ENCODE data around the gene ZNF214. TPM values are rescaled to one million over a fixed set of nuclear protein-coding genes. Genes with fewer than 3 reads are reported as not detected.

Gene ZNF214
- total RNA-seq, 2 donors from 2014 or later, result 2.1 to 4.3 TPM

DNA sequence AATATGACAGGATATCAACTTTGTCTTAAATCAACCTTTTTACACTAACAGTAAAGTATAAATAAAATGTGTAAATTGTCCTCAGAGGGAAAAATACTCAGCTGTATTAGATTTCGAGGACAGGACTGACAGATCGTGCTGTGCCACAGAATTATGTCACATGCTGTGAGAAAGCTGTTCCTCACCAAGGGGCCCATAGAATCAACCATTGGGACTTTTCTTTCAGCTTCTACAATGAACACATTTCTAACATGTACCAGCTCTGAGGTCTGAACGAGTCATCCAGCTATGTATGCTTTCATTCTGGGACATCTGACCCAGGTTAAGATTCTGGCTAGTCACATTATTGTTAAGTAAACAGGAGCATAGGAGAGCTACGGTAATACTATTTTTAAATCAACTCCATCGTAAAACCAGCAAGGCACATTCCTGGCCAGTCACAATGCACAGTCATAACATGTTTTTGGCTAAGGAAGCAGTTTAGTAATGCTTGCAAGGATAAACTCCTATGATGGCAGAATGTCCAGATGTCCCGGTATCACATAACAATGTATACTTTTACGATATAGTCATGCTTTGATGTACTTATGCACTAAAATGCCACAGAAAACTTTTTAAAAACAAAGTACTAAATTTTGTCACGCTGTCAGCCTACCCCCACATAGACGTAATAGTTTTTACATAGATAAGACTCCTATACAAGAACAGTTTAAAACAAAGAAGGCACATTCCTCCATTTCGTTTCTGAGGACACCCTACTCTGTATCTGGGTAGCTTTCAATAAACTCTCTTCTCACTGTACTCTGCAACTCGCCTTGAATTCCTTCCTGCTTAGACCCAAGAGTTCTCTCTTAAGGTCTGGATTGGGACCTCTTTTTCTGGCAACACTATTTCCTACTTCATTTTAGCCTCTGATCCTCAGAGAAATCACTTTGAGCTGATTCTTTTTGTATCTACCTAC, 27.4 kb downstream of the ZNF214 start:
- ATAC-seq, result no peak
- DNase-seq, result no peak

DNA sequence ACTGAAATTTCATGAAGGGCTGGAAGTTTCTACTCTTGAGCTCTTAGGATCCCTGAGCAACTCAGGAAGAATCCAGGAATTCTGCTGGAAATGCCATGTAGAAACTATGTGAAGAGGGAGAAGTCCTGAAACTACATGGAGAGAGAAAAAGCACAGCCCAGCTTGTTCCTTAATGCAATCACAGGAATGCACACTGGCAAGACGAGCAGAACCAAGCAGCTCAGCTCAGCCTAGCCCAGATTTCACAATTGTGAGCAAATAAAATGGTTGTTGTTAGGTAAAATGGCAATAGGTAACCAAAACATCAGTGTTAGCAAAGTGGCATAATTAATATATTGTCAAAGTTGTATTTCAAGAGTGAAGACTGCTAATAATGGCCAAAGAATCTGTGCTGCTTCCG, 28.1 kb downstream of the ZNF214 start:
- intact Hi-C loops (cut with DNase I), result no loop called here
- ATAC-seq (no peak), DNase-seq (no peak)
- 72 to 83% methylated on average over 2 of the region's 2 CpGs for WGBS, 2 donors
- TF ChIP-seq POLR2A (IDR thresholded peaks at IDR 0.05), result no peak
- TF ChIP-seq, protein P1, sequence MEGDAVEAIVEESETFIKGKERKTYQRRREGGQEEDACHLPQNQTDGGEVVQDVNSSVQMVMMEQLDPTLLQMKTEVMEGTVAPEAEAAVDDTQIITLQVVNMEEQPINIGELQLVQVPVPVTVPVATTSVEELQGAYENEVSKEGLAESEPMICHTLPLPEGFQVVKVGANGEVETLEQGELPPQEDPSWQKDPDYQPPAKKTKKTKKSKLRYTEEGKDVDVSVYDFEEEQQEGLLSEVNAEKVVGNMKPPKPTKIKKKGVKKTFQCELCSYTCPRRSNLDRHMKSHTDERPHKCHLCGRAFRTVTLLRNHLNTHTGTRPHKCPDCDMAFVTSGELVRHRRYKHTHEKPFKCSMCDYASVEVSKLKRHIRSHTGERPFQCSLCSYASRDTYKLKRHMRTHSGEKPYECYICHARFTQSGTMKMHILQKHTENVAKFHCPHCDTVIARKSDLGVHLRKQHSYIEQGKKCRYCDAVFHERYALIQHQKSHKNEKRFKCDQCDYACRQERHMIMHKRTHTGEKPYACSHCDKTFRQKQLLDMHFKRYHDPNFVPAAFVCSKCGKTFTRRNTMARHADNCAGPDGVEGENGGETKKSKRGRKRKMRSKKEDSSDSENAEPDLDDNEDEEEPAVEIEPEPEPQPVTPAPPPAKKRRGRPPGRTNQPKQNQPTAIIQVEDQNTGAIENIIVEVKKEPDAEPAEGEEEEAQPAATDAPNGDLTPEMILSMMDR (IDR thresholded peaks at IDR 0.05), result no peak
- H3K4me3 ChIP-seq, result no peak overlapping the region
- no peaks in the 10 kb centered on the region for H3K27me3 ChIP-seq
- H3K27ac ChIP-seq, result no peak overlapping the region
- H3K36me3 ChIP-seq (replicated peaks in 1 of 2; ENCODE audit: insufficient read depth in 1 of 2, low read depth in 2 of 2), result no peaks in the 10 kb centered on the region
- H3K4me1 ChIP-seq, result no peaks in the 10 kb centered on the region
- no peaks in the 10 kb centered on the region for H3K9me3 ChIP-seq

More for the DNA sequence above, 27.4 kb downstream of the ZNF214 start:
- intact Hi-C loops (cut with DNase I), result no loop called here
- H3K27me3 ChIP-seq, result no peaks in the 10 kb centered on the region
- WGBS, 2 donors, result 48 to 49% methylated on average over 11 of the region's 11 CpGs
- H3K27ac ChIP-seq, result no peak overlapping the region
- H3K4me3 ChIP-seq, result no peak overlapping the region
- H3K4me1 ChIP-seq, result no peaks in the 10 kb centered on the region
- TF ChIP-seq POLR2A (IDR thresholded peaks at IDR 0.05), result no peak
- TF ChIP-seq, protein P1 (IDR thresholded peaks at IDR 0.05), result no peak
- no peaks in the 10 kb centered on the region for H3K9me3 ChIP-seq
- no peaks in the 10 kb centered on the region for H3K36me3 ChIP-seq (replicated peaks in 1 of 2; ENCODE audit: insufficient read depth in 1 of 2, low read depth in 2 of 2)

DNA sequence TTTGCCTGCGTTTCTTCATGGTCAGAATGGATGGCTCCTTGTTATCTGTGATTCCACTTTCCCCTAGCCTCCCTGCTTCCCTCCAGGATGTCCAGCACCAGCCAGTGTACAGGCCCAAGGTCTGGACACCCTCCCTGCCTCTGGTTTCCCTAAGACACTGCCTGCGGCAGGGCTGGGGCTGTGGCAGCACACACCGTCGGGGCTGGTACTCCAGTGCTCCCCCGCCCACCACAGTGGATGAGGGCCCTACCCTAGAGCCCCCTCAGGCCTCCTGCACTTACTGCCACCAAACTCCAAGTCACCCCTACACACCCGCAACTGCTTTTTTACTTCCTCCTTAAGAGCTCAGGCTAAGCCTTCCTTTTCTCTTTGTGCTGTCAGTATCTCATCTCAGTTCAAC, 28.9 kb downstream of the ZNF214 start:
- H3K4me3 ChIP-seq, result no peak overlapping the region
- no peaks in the 10 kb centered on the region for H3K27me3 ChIP-seq
- DNase-seq, result no peak
- H3K4me1 ChIP-seq, result no peaks in the 10 kb centered on the region
- no peaks in the 10 kb centered on the region for H3K9me3 ChIP-seq
- intact Hi-C loops (cut with DNase I), result no loop called here
- TF ChIP-seq POLR2A (IDR thresholded peaks at IDR 0.05), result no peak
- TF ChIP-seq, protein P1 (IDR thresholded peaks at IDR 0.05), result no peak
- no peak for ATAC-seq
- no peak overlapping the region for H3K27ac ChIP-seq
- no peaks in the 10 kb centered on the region for H3K36me3 ChIP-seq (replicated peaks in 1 of 2; ENCODE audit: insufficient read depth in 1 of 2, low read depth in 2 of 2)
- WGBS, 2 donors, result 79 to 83% methylated on average over 6 of the region's 6 CpGs

DNA sequence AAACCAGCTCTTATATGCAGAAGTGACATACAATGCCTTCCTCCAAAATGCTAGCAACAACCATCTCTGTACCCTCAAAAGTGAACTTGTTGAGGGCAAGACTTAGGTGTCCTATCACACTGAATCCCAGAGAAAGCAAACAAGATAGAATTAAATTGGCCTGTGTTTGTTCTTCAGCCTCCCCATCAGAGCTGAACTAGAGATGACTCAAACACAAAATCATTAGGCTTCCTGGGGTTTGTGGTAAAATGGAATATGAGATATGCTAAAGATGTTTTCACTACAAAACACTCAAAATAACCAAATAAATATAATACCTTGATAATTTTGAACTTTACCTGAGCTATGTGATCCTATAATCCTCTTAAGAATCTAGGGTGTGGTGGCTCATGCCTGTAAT, 31.6 kb downstream of the ZNF214 start:
- no peak overlapping the region for H3K27ac ChIP-seq
- TF ChIP-seq, protein P1 (IDR thresholded peaks at IDR 0.05), result no peak
- no peak for TF ChIP-seq POLR2A (IDR thresholded peaks at IDR 0.05)
- no peaks in the 10 kb centered on the region for H3K9me3 ChIP-seq
- intact Hi-C loops (cut with DNase I), result no loop called here
- no peak for ATAC-seq
- H3K4me3 ChIP-seq, result no peak overlapping the region
- H3K36me3 ChIP-seq (replicated peaks in 1 of 2; ENCODE audit: insufficient read depth in 1 of 2, low read depth in 2 of 2), result no peaks in the 10 kb centered on the region
- H3K4me1 ChIP-seq, result no peaks in the 10 kb centered on the region
- no peak for DNase-seq
- H3K27me3 ChIP-seq, result no peaks in the 10 kb centered on the region

DNA sequence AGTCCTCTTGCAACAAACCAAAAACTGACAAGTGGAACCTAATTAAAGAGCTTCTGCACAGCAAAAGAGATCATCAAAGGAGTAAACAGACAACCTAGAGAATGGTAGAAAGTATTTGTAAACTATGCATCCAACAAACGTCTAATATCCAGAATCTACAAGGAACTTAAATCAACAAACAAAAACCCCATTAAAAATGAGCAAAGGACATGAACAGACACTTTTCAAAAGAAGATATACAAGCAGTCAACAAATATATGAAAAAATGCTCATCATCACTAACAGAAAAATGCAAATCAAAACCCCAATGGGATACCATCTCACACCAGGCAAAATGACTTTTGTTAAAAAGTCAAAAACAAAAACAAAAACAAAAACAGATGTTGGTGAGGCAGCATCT, 33.7 kb downstream of the ZNF214 start:
- H3K4me1 ChIP-seq, result no peaks in the 10 kb centered on the region
- no peak overlapping the region for H3K27ac ChIP-seq
- DNase-seq, result no peak
- no peaks in the 10 kb centered on the region for H3K36me3 ChIP-seq (replicated peaks in 1 of 2; ENCODE audit: insufficient read depth in 1 of 2, low read depth in 2 of 2)
- no peak for TF ChIP-seq POLR2A (IDR thresholded peaks at IDR 0.05)
- TF ChIP-seq, protein P1 (IDR thresholded peaks at IDR 0.05), result no peak
- ATAC-seq, result no peak
- no peak overlapping the region for H3K4me3 ChIP-seq
- no peaks in the 10 kb centered on the region for H3K27me3 ChIP-seq
- 50 to 54% methylated on average over 1 of the region's 1 CpG for WGBS, 2 donors
- intact Hi-C loops (cut with DNase I), result no loop called here
- H3K9me3 ChIP-seq, result no peaks in the 10 kb centered on the region
